Stimulated activated CD4-positive, alpha-beta T cell treated with anti-CD3 and anti-CD28 coated beads, Interleukin-12 subunit alpha, Interleukin-12 subunit beta, amount 100 ng/mL, for 4 hours (primary cell): Measurements from ENCODE around the gene ADISSP.
"Not testable (repeated sequence)": the region's sequence is repeated elsewhere in the genome, so short reads cannot be mapped to it uniquely, and the experiment has no call there.

ENCODE experiments used
- DNase-seq: peaks from one replicate; pipeline ENCODE4 v3.0.0-alpha.2; 2020

The ADISSP gene

GRCh38 chr20:3797592-3798372, 30.2 kb upstream of the ADISSP start:
- DNase-seq, result no peak

GRCh38 chr20:3797226-3797545, 29.6 kb upstream of the ADISSP start:
- no peak for DNase-seq

- no peak for DNase-seq
These were observed 29.1 kb upstream of the ADISSP start for GRCh38 chr20:3796477-3797225.

GRCh38 chr20:3795511-3796468, 28.2 kb upstream of the ADISSP start, which contains the start of gene CDC25B:
Gene CDC25B (plus strand): TSS chr20:3796310. CDS start chr20:3796532, 222 bp downstream.
- peak; percentile 88 for DNase-seq

GRCh38 chr20:3794701-3795420, 27.3 kb upstream of the ADISSP start:
- DNase-seq, result no peak

- DNase-seq, result not testable (repeated sequence)
These were observed 26.6 kb upstream of the ADISSP start for GRCh38 chr20:3794168-3794567.

- DNase-seq, result not testable (repeated sequence)
These were observed 21.6 kb upstream of the ADISSP start for GRCh38 chr20:3789201-3789600.

- no peak for DNase-seq
These were observed 21.2 kb upstream of the ADISSP start for GRCh38 chr20:3788685-3789155.

GRCh38 chr20:3787324-3788014, 19.9 kb upstream of the ADISSP start:
- DNase-seq, result no peak

- DNase-seq, result peak; percentile 93
These were observed 19.2 kb upstream of the ADISSP start, which contains the start of gene CENPB for GRCh38 chr20:3786665-3787323. Gene CENPB (minus strand): TSS chr20:3786740. CDS start chr20:3786483, 257 bp downstream.

GRCh38 chr20:3786126-3786484, 18.6 kb upstream of the ADISSP start:
- DNase-seq, result no peak

- no peak for DNase-seq
These were observed 17.9 kb upstream of the ADISSP start for GRCh38 chr20:3785240-3786125.

- no peak for DNase-seq
These were observed 17.3 kb upstream of the ADISSP start for GRCh38 chr20:3784863-3785239.

- no peak for DNase-seq
These were observed 16.8 kb upstream of the ADISSP start for GRCh38 chr20:3784216-3784853.

- DNase-seq, result no peak
These were observed 16.1 kb upstream of the ADISSP start for GRCh38 chr20:3783511-3784195.

- DNase-seq, result no peak
These were observed 15.5 kb upstream of the ADISSP start for GRCh38 chr20:3783068-3783489.

- no peak for DNase-seq
These were observed 15.0 kb upstream of the ADISSP start for GRCh38 chr20:3782597-3782996.

GRCh38 chr20:3781153-3781910, 13.8 kb upstream of the ADISSP start, which contains the start of gene SPEF1:
Gene SPEF1 (minus strand): TSS chr20:3781448. CDS start chr20:3781287, 161 bp downstream.
- DNase-seq, result no peak
